LNCAP (cell line): ENCODE measurements around the gene MT1F.

Experiments used
- CTCF ChIP-seq: fragments of 450-650 bp; IDR thresholded peaks from 2 replicates; pipeline ENCODE4 v1.5.1; 2017; ENCODE audit warnings: mild to moderate bottlenecking

Gene MT1F

GRCh38 chr16:56688762-56689161 is 31.0 kb downstream of the MT1F start:
- no peak for TF ChIP-seq CTCF

DNA sequence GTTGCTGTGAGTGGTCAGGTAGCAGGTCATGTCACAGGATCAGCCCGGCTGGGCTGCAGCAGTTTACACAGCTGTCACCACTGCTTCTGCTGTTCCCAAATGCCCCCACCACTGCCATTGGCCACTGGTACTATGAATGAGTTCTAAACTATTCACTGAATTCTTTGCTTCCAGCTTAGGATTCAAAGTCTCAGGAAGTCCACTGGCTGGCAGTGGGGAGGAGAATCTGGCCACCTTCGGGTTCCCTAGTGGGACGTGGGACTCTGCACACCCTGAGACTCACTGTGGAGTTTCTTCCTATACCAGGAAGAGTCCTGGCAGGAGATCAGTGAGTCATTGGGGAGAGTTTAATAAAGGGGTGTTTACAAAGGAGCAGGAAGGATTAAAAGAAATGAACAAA is 31.4 kb downstream of the MT1F start:
- no peak for TF ChIP-seq CTCF

GRCh38 chr16:56690420-56691122 is 32.8 kb downstream of the MT1F start:
- TF ChIP-seq CTCF = no peak

DNA sequence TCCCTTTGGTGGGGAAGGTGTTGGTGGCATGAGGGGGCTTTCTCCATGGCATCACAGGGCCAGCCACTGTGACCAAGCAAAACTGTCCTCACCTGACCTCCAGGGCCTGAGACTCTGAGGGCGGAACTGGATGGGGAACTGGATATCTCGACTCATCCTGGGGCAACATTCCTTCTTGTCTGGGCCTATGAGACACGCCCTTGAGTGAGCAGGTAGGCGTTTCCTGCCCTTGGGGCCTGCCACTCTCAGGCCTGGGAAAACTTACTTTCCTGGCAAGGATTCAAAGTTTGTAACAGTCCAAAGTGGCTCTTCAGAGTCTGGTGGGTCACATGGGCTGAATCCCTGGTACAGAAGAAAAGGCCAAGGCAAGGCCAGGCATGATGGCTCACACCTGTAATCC is 34.1 kb downstream of the MT1F start:
- TF ChIP-seq CTCF = no peak

DNA sequence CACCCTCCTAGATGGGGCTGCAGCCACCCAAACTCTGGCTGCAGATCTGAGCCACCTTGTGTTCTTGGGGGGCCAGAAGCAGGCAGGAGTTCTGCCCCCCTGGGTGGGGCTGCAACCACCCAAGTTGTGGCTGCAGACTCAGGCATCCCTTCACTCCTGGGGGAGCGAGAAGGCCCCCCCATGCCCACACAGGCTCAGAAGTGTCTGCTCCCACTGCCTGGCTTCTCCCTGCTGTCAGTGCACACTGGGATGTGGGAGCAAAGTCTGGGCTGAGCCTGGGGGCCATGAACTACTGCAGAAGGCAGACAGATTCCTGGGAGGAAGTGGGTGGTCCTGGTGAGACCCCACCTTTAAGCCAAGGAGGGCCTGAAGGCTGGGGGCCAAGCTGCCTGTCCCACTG is 37.5 kb downstream of the MT1F start:
- no peak for TF ChIP-seq CTCF

- TF ChIP-seq CTCF = no peak
These were observed 39.8 kb downstream of the MT1F start for GRCh38 chr16:56697456-56698155.

DNA sequence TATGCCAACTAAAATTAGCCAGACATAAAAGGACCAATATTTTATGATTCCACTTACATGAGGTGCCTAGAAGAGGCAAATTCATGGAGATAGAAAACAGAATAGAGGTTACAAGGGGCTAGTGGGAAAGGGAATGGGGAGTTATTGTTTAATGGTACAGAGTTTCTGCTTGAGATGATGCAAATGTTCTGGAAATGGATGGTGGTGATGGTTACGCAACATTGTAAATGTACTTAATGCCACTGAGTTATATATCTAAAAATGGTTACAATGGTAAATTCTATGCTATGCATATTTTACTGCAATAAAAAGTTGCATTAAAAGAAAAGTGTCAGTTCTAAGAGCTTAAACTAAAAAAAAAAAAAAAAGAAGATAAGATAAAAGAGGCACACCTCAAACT is 42.4 kb downstream of the MT1F start:
- no peak for TF ChIP-seq CTCF
